IPS-18a (cell line): Measurements from ENCODE around the gene SIM1.

ENCODE experiments used
- H3K27ac ChIP-seq: one replicate; pipeline ENCODE4 v1.5.1; 2013; ENCODE audit warnings: low read length
- H3K27me3 ChIP-seq: one replicate; pipeline ENCODE4 v1.6.1; 2013; ENCODE audit warnings: mild to moderate bottlenecking, low read length; ENCODE audit not compliant: control insufficient read depth, insufficient read depth
- H3K36me3 ChIP-seq: one replicate; pipeline ENCODE4 v1.6.1; 2013; ENCODE audit warnings: low read depth, low read length; ENCODE audit not compliant: control insufficient read depth
- H3K4me1 ChIP-seq: one replicate; pipeline ENCODE4 v1.6.1; 2013; ENCODE audit warnings: low read depth, low read length; ENCODE audit not compliant: control insufficient read depth
- H3K4me3 ChIP-seq: one replicate; pipeline ENCODE4 v1.5.1; 2013; ENCODE audit warnings: low read length
- H3K9ac ChIP-seq: one replicate; pipeline ENCODE4 v1.6.1; 2013; ENCODE audit warnings: mild to moderate bottlenecking, low read length, moderate library complexity
- H3K9me3 ChIP-seq: one replicate; pipeline ENCODE4 v1.6.1; 2013; ENCODE audit warnings: low read depth, low read length; ENCODE audit not compliant: control insufficient read depth

SIM1 gene

GRCh38 chr6:100460650-100461204 lies 4.0 kb downstream of the SIM1 start:
- Histone ChIP-seq H3K4me3 (peak overlapping the region; percentile 46), H3K27ac (no peak overlapping the region), H3K9me3 (no peaks in the 10 kb centered on the region), H3K27me3 (peaks cover 100% of the 10 kb centered on the region), H3K9ac (no peak overlapping the region), H3K36me3 (no peaks in the 10 kb centered on the region), H3K4me1 (peaks cover 20% of the 10 kb centered on the region)

DNA sequence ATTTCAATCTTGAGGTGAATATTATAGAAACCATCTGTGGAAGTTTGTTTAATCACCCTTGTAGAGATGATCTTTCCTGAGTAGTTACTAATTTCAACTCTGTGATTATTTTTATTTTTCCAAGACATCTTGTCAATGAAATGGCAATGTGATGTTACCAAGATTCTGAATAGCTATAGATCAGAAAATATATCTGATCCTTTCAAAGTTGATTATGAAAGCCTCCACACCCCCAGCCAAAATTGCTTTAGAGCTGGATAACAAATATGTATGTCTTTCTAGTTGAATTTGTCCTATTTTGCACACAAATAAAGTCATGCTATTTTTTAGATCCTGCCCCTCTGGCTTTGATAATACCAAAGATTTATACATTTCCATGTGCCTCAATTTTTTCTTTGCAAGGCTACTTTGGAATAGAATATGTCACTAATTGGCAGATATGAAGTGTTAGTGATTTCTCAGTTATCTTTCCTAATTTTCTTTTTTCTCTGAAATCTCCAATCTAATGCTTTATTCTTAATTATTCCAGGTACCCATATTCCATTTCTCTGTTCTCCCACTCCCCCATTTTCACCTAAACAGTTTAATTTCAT lies 5.0 kb downstream of the SIM1 start:
- Histone ChIP-seq H3K9me3 (no peaks in the 10 kb centered on the region), H3K4me3 (no peak overlapping the region), H3K36me3 (no peaks in the 10 kb centered on the region), H3K27me3 (peaks cover 100% of the 10 kb centered on the region), H3K9ac (no peak overlapping the region), H3K27ac (no peak overlapping the region), H3K4me1 (peaks cover 18% of the 10 kb centered on the region)

DNA sequence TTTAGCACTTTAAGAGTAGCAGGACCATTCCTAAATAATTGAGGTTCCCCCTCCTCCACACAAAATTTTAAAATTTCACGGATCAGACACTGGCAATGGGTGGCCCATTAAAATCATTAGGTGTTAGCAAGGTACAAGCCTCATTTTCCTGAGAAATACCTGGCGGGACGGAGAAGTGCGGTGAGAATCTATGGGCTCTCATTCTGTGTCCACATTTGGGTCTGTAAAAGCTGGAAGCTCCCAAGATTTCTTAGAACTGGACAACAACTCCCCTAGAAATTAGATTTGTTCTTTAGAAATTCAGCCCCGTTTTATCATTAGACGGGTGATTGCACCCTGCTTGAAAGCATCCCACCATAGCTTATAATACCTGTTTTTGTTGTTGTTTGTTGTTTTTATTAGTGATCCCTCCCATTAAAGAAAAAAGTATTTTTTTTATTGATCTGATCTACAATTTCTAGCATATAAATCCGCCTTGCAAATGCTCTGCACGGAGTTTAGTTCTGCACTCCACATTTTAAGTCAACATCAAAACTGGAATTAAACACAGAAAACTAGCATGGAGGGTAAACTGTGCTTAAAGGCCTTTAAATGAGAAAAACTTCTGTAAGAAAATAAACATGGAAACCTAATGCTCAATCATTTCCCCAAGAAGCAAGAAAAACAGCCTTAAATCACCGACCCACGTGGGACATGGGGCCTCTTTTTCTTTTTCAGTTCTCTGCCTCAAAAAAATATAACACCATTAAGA lies 5.7 kb downstream of the SIM1 start:
- peak overlapping the region; percentile 31 for H3K4me3 ChIP-seq
- H3K36me3 ChIP-seq, result no peaks in the 10 kb centered on the region
- H3K27me3 ChIP-seq, result peaks cover 100% of the 10 kb centered on the region
- peaks cover 21% of the 10 kb centered on the region for H3K4me1 ChIP-seq
- H3K27ac ChIP-seq, result no peak overlapping the region
- H3K9me3 ChIP-seq, result no peaks in the 10 kb centered on the region
- H3K9ac ChIP-seq, result no peak overlapping the region

GRCh38 chr6:100457311-100457990 lies 7.3 kb downstream of the SIM1 start:
- H3K4me3 ChIP-seq, result no peak overlapping the region
- H3K36me3 ChIP-seq, result no peaks in the 10 kb centered on the region
- H3K9me3 ChIP-seq, result no peaks in the 10 kb centered on the region
- H3K27me3 ChIP-seq, result peaks cover 100% of the 10 kb centered on the region
- no peak overlapping the region for H3K27ac ChIP-seq
- peaks cover 15% of the 10 kb centered on the region for H3K4me1 ChIP-seq
- H3K9ac ChIP-seq, result no peak overlapping the region

- H3K27ac ChIP-seq, result no peak overlapping the region
- H3K27me3 ChIP-seq, result peaks cover 100% of the 10 kb centered on the region
- H3K9me3 ChIP-seq, result no peaks in the 10 kb centered on the region
- no peaks in the 10 kb centered on the region for H3K36me3 ChIP-seq
- H3K9ac ChIP-seq, result no peak overlapping the region
- H3K4me1 ChIP-seq, result peaks cover 15% of the 10 kb centered on the region
- no peak overlapping the region for H3K4me3 ChIP-seq
Observed at GRCh38 chr6:100456908-100457235, 7.8 kb downstream of the SIM1 start.

DNA sequence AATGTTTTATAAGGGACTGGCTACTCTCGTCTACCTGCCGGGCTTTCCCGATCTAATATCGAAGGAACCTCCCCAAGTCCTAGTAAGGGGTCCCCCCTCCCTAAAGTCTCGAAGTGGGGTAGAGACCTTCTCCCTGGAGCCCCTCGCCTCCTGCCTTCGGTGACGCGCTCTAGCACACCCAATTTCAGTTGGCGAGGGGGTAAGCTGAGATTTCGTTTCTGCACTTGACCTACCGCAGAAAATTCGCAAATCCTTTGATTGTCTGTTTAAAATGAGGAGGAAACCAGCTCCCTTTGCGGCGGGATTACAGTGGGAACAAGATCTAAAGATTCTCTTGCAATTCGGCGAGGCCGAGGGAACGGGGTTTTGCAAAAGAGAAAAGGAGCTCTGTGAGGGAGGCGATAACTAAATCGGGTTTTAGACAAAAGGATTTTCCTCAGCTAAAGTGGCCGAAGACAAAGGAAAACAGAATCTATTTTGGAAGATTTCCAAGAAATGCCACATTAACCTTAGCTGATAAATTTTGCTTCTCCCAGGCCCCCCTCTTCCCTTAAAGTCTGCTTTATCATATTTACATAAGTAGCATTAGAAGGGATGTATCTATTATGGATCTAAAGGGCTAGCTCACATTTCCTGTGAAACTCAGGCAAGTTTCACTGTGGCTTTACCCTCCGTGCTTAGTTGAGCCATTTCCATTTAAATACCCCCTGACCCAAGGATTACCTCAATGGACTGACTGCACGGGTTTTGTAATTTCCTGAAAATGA lies 8.4 kb downstream of the SIM1 start:
- Histone ChIP-seq H3K27me3 (peaks cover 100% of the 10 kb centered on the region), H3K27ac (no peak overlapping the region), H3K4me3 (peak overlapping the region; percentile 49), H3K4me1 (peaks cover 15% of the 10 kb centered on the region), H3K9me3 (no peaks in the 10 kb centered on the region), H3K9ac (no peak overlapping the region), H3K36me3 (no peaks in the 10 kb centered on the region)

DNA sequence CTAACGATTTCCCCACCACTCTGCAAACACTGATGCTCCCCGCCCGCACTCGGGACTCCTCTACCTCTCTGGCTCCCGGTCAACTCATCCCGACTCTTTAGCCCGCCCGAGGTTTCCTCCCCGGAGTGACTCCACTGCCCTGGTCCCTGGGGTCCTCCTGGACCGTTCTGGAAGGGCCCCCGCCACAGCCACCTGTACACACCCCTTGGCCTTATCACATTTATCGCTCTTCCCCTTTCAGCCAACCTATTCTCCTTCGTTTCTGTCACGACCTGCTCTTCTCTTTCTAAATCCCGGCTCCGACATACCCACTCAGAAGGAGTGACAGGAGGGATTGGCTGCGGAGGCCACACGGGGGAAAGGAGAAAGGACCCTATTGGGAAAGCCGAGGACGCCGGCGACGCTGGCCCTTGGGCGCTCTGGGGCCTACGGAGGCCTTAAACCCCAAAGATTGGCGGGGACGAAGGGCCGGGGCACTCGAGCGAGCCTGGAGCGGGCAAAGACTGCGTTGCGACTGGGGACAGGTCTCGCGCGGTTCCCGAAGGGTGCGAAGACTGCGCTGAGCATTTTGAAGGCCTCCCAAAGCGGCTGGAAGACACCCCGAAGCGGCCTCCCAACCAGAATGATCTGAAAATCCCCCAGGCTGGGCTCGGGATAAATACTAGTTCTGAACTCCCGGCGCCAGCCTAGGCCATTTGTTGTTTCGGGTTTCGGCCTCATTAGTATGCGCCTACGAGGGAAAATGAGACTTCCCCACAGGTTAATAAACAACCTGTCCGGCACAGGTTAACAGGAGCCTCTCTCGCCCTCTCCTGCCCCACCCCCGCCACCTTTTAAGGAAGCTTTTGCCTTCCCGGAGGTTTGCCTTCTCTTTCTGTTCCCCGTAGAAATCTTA lies 9.2 kb downstream of the SIM1 start:
- no peaks in the 10 kb centered on the region for H3K9me3 ChIP-seq
- no peaks in the 10 kb centered on the region for H3K36me3 ChIP-seq
- peaks cover 15% of the 10 kb centered on the region for H3K4me1 ChIP-seq
- H3K27me3 ChIP-seq, result peaks cover 100% of the 10 kb centered on the region
- H3K4me3 ChIP-seq, result peak overlapping the region; percentile 49
- H3K27ac ChIP-seq, result no peak overlapping the region
- H3K9ac ChIP-seq, result no peak overlapping the region

DNA sequence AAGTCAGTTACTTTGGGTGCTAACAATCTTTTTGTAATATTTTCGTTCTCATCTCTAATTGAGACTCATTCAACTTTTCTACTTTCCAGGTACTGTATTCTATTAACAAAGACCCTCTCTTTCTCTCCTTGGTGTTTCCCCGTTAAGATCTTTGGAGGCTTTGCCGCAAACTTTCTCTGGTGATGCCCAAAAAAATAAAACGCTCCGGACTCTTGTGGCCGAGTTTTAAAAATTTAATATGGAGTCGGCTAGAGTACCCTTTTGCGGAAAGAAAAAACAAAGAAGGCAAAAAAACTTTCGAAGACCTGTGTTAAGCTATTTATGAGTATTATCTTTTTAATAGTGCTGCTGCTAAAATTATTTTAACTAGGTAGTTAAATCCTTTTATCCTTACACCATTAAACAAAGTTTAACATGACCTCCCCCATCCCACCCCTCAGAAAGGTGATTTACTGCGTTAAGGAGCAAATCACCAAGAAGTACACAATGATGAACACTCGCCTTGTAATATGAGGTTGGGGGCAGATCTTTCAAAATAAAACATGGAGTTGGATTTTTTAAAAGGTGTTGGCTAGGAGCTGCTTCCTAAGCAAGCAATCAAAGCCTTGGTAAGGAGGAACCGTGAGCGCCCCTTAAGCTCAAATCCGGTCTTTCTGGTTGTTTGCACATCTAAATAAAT lies 10.0 kb downstream of the SIM1 start:
- Histone ChIP-seq H3K27ac (no peak overlapping the region), H3K9ac (no peak overlapping the region), H3K4me1 (peaks cover 15% of the 10 kb centered on the region), H3K9me3 (no peaks in the 10 kb centered on the region), H3K4me3 (peak overlapping the region; percentile 49), H3K36me3 (no peaks in the 10 kb centered on the region), H3K27me3 (peaks cover 92% of the 10 kb centered on the region)

- Histone ChIP-seq H3K9ac (no peak overlapping the region), H3K4me1 (peaks cover 15% of the 10 kb centered on the region), H3K4me3 (peak overlapping the region; percentile 45), H3K9me3 (no peaks in the 10 kb centered on the region), H3K27me3 (peaks cover 84% of the 10 kb centered on the region), H3K27ac (no peak overlapping the region), H3K36me3 (no peaks in the 10 kb centered on the region)
Observed at GRCh38 chr6:100453701-100454521, 10.8 kb downstream of the SIM1 start.

GRCh38 chr6:100452998-100453397 lies 11.7 kb downstream of the SIM1 start:
- Histone ChIP-seq H3K36me3 (no peaks in the 10 kb centered on the region), H3K9me3 (no peaks in the 10 kb centered on the region), H3K27ac (no peak overlapping the region), H3K9ac (no peak overlapping the region), H3K4me3 (no peak overlapping the region), H3K4me1 (peaks cover 15% of the 10 kb centered on the region), H3K27me3 (peaks cover 75% of the 10 kb centered on the region)
